ENCODE data around the gene PACS1.

DNA sequence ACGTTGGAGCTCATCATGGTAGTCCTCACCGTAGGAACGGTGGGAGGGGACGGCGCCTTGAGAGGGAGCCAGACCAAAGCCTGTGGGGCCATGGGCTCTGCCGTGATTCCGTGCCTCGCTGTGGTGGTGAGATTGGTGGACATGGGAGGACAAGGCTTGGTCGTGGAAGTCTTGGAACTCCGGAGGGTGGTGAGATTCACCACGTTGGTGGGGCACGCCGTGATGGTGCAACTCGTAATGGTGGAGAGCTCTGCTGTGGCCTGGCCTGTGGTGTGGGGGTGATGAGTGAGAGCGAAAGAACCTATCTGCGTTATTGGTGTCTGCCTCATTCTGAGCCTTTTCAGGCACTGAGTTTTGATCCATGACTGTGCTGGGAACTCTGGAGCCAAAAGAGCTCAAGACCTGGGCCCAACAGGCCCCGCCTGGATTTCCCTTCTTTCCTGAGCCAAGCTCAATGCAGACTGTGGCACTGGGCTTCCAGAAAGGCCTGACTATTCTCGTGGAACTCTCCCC is 44.0 kb upstream of the PACS1 start, which contains the start of gene CATSPER1:
- TF ChIP-seq, protein P1, sequence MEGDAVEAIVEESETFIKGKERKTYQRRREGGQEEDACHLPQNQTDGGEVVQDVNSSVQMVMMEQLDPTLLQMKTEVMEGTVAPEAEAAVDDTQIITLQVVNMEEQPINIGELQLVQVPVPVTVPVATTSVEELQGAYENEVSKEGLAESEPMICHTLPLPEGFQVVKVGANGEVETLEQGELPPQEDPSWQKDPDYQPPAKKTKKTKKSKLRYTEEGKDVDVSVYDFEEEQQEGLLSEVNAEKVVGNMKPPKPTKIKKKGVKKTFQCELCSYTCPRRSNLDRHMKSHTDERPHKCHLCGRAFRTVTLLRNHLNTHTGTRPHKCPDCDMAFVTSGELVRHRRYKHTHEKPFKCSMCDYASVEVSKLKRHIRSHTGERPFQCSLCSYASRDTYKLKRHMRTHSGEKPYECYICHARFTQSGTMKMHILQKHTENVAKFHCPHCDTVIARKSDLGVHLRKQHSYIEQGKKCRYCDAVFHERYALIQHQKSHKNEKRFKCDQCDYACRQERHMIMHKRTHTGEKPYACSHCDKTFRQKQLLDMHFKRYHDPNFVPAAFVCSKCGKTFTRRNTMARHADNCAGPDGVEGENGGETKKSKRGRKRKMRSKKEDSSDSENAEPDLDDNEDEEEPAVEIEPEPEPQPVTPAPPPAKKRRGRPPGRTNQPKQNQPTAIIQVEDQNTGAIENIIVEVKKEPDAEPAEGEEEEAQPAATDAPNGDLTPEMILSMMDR (IDR thresholded peaks at IDR 0.05; ENCODE audit: low read depth, low read length, poor library complexity, severe bottlenecking), result no peak
- TF ChIP-seq EZH2phosphoT487 (IDR thresholded peaks at IDR 0.05; ENCODE audit: borderline replicate concordance, low read length), result no peak
